Muscle of arm (tissue), 14 donors: ENCODE measurements around the gene CACTIN. TPM values are rescaled to one million over a fixed set of nuclear protein-coding genes. Genes with fewer than 3 reads are reported as not detected.
"Not testable (repeated sequence)": the region's sequence is repeated elsewhere in the genome, so short reads cannot be mapped to it uniquely, and the experiment has no call there.

Experiments used
- DNase-seq: peaks from one replicate; pipeline ENCODE4 v3.0.0-alpha.2; 2013
- long read RNA-seq, 11 donors: transcript quantifications; one replicate each; lab custom pipeline, GENCODE V29; 2026
- polyA plus RNA-seq, 12 donors: library from polyadenylated mRNA; unstranded; fragments of 120-200 nt; gene quantifications; one replicate each; pipeline ENCODE4 v1.2.1, GENCODE V29; 2013; ENCODE audit not compliant: insufficient read length in 12 of 12

The CACTIN gene
- polyA plus RNA-seq, result 10 to 100 TPM in 11 of 12 donors, not detected in 1; 13.8 to 32.4 (median 16.3) TPM
- long read RNA-seq, donor 1, partial matches to known transcripts, result 0 of 1 reads
- long read RNA-seq, donor 1, other reads (novel, unspliced or antisense), result 0 of 1 reads
- long read RNA-seq, donor 2, partial matches to known transcripts, result 0 of 4 reads
- long read RNA-seq, donor 2, other reads (novel, unspliced or antisense), result 0 of 4 reads
- long read RNA-seq, donor 3, partial matches to known transcripts, result 0 of 4 reads
- long read RNA-seq, donor 3, other reads (novel, unspliced or antisense), result 0 of 4 reads
- long read RNA-seq, donor 4, partial matches to known transcripts, result 0 of 3 reads
- long read RNA-seq, donor 4, other reads (novel, unspliced or antisense), result 0 of 3 reads
- long read RNA-seq, donor 5, partial matches to known transcripts, result 0 of 2 reads
- long read RNA-seq, donor 5, other reads (novel, unspliced or antisense), result 0 of 2 reads
- long read RNA-seq, donor 6, partial matches to known transcripts, result 0 of 1 reads
- long read RNA-seq, donor 6, other reads (novel, unspliced or antisense), result 0 of 1 reads
- long read RNA-seq, donor 7, partial matches to known transcripts, result 0 of 3 reads
- long read RNA-seq, donor 7, other reads (novel, unspliced or antisense), result 0 of 3 reads
- long read RNA-seq, donor 8, partial matches to known transcripts, result 0 of 2 reads
- long read RNA-seq, donor 8, other reads (novel, unspliced or antisense), result 0 of 2 reads
- long read RNA-seq, donor 9, partial matches to known transcripts, result 0 of 1 reads
- long read RNA-seq, donor 9, other reads (novel, unspliced or antisense), result 0 of 1 reads
- long read RNA-seq, donor 10, partial matches to known transcripts, result 0 of 1 reads
- long read RNA-seq, donor 10, other reads (novel, unspliced or antisense), result 0 of 1 reads
- long read RNA-seq, donor 11, partial matches to known transcripts, result 0 of 3 reads
- long read RNA-seq, donor 11, other reads (novel, unspliced or antisense), result 0 of 3 reads

- DNase-seq, result peak; percentile 97
Measured at GRCh38 chr19:3626473-3627350, at the start of gene CACTIN. CACTIN (minus strand) TSS chr19:3626790; CDS start chr19:3626762, 28 bp downstream.

- no peak for DNase-seq
Measured at GRCh38 chr19:3674784-3675543, 48.4 kb upstream of the CACTIN start.

GRCh38 chr19:3673506-3674439 lies 47.2 kb upstream of the CACTIN start:
- no peak for DNase-seq

- no peak for DNase-seq
Measured at GRCh38 chr19:3672993-3673392, 46.4 kb upstream of the CACTIN start.

GRCh38 chr19:3672575-3672948 lies 46.0 kb upstream of the CACTIN start:
- no peak for DNase-seq

- DNase-seq, result no peak
Measured at GRCh38 chr19:3671680-3672574, 45.3 kb upstream of the CACTIN start.

- peak; percentile 76 for DNase-seq
Measured at GRCh38 chr19:3670796-3671679, 44.4 kb upstream of the CACTIN start.

GRCh38 chr19:3669947-3670795 lies 43.6 kb upstream of the CACTIN start:
- peak; percentile 83 for DNase-seq

- DNase-seq, result no peak
Measured at GRCh38 chr19:3669082-3669946, 42.7 kb upstream of the CACTIN start.

- DNase-seq, result no peak
Measured at GRCh38 chr19:3668331-3669081, 41.9 kb upstream of the CACTIN start.

- no peak for DNase-seq
Measured at GRCh38 chr19:3667766-3668165, 41.2 kb upstream of the CACTIN start.

- no peak for DNase-seq
Measured at GRCh38 chr19:3667037-3667638, 40.5 kb upstream of the CACTIN start.

- not testable (repeated sequence) for DNase-seq
Measured at GRCh38 chr19:3666545-3666856, 39.9 kb upstream of the CACTIN start.
